HG03469 (cell line): ENCODE data around the gene PTPRG.
A peak's percentile ranks its signal among the peaks of the same experiment; 100 is the strongest.

Experiments
- ATAC-seq: cut with Tn5 transposase; IDR thresholded peaks from one replicate; pipeline ENCODE4 v1.9.1; 2021; ENCODE audit warnings: mild to moderate bottlenecking, moderate library complexity, moderate number of reproducible peaks; ENCODE audit not compliant: unreplicated experiment

PTPRG gene

DNA sequence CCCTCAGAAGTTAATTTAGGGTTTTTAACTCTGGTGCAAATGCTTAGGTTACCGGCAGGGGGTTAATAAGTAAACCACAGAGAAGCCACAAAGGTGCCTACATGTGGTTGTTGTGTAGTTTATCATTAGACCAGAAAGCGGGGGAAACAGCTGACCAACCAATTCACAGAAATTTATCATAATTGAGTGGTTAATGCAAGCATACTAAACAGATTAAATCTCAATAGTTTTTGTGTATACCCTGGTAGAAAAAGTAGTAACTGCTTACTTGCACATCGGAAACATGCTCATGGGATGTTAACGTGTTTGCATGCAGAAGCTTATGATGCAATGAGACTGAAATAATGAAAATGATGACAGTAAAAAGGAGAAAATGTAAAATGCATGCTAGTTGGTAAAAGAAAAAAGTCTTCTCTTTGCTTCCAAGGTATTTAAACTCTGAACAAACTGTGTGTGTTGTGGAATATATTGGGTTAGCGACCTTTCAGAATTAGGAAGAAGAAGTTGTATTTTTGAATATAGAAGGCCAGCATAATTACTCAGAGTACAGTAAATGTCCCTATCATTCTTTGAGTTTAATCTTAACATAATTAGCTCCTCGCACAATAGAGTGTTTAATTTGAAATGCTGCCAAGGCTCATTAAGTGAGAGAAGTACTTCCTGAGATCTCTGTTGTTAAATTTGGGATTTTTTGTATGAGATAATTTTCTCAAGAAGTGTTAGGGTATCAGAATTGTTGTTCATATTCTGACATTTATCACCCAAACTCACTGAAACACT, 316.2 kb downstream of the PTPRG start:
- ATAC-seq: peak; percentile 90

DNA sequence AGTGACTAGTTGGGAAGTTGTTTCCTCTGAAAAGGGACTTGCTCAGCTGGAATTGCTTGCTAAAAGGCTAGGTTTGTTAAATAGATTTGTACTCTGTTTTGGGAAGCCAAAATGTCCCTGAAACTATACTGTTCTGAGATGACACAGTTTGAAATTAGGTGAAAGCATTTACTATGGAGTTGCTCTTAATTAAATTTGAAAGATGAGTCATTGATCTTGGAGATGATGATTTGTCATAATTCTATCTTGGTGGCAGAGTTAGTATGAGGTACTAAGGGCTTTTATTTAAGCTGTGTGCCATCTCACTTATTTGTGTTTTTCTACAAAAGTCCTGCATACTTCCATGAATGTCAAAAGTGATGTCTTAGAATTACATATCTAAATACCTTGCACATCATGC, 320.9 kb downstream of the PTPRG start:
- no peak for ATAC-seq

DNA sequence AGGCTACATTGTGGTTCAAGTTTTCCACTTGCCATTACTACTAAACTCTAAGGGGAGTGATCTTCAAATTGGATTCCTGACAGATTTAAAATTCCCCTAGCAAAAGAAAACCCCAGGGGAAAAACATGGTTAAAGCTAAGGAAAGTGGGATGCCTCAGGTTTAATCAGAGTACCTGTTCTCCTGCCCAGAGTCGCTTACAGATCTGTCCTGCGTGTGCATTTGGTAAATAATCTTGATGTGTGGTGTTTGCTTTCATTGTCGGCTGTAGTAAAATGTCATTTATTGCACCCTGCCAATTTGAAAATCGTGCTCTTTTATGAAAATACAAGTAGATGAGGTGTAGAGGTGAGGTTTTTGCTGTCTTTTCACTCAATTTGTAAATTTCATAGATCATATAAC, 323.4 kb downstream of the PTPRG start:
- no peak for ATAC-seq

DNA sequence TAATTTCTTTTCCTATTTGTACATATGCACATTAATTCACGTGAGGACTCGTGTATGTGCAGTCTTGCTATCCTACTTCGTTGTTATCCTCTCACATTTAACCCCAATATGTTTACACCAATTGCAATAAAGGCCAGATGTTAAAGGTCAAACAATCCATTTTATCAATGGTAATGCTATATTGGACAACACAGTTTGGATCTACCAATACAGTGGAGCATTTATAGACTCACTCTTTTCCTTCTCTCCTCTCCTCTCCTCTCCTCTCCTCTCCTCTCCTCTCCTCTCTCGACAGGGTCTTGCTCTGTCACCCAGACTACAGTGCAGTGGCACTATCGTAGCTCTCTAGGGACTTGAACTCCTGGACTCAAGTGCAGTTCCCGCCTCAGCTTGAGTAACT, 324.0 kb downstream of the PTPRG start:
- no peak for ATAC-seq

DNA sequence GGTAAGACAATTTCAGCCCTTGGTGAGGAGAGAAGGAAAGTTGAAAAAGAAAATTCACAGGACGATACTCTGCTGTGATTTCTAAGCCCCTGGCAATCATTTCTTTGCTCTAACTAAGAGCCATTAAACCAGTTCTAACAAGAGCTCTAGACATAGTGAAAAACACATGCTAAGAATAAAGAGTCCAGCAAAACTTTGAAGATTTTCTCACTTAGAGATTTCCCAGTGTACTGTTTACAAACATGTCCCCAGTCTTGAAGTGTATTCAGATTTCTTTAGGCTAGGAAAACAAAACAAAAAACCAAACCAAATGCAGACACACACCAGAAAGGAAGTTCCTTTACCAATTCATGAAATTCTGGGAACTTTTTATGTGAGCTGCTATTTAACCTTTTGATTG, 325.8 kb downstream of the PTPRG start:
- no peak for ATAC-seq

DNA sequence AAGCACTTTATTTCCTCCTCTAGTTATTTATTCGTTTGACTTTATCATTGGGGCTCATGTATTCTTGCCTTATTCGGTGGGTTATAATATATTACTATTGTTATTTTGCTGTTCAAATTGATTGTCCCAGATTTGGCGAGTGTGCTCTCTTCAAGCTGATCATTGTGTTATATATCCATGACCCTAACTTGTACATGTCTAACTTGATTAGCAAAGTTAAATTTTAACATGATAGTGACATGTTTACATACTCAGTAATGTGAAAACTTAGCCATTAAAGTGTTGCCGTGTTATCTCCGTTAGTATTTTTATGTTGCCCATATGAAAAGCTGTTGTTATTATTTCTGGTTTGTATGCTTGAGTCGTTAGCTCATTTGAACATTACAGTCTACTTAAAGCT, 327.9 kb downstream of the PTPRG start:
- ATAC-seq: no peak

DNA sequence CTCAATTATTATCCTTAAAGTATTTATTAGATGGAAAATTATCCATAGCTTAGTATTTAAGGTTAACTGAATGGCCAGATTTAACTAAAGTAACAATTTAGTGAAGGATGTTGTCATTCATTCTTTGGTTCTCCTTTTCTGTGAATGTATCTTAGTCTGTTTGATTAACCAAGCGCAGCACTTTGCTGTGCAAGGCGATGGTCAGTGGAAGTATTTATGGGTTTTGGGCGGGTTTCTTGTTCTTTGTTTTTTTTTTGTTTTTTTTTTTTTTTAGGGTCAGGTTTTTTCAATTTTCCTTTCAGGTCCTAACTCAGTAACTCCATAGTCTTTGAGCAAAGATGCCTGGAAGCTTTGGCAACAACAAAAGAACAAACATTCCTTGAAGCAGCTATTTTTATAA, 328.8 kb downstream of the PTPRG start:
- ATAC-seq: no peak

DNA sequence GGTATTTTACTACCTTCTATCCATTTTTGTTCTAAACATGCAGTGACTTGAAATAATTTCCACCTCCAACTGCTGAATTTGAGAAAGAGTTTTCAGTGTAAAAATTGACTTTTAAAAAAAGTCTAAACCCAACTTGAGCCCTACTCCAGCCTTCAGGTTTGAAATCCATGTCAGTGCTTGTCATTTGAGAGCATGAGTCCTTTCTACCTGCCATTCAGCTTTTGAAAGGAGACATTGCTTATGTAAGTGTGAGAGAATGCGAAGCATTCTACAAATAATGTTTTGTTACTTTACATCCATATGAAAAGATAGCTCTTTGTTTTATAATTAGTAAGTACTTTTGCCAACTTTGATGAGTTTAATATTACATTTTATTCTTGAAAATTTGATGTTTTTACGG, 329.2 kb downstream of the PTPRG start:
- no peak for ATAC-seq

DNA sequence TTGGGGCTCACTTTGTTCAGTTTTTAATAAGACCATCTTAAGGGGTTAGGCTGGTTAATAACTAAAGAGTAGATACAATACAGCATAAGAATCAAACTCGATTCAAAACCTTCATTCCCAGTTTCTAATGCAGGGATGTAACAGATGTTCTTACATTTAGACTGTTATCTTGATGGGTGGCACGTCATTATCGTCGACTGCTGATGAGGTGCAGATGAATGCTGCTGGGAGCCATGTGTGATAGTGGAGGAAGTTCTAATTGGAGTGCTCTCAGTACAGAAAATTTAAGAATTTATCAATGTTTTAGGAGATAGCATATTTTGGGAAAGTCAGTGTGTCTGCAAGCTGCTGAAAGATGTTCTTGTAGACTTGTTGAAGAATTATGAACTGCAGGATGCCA, 331.5 kb downstream of the PTPRG start:
- no peak for ATAC-seq

DNA sequence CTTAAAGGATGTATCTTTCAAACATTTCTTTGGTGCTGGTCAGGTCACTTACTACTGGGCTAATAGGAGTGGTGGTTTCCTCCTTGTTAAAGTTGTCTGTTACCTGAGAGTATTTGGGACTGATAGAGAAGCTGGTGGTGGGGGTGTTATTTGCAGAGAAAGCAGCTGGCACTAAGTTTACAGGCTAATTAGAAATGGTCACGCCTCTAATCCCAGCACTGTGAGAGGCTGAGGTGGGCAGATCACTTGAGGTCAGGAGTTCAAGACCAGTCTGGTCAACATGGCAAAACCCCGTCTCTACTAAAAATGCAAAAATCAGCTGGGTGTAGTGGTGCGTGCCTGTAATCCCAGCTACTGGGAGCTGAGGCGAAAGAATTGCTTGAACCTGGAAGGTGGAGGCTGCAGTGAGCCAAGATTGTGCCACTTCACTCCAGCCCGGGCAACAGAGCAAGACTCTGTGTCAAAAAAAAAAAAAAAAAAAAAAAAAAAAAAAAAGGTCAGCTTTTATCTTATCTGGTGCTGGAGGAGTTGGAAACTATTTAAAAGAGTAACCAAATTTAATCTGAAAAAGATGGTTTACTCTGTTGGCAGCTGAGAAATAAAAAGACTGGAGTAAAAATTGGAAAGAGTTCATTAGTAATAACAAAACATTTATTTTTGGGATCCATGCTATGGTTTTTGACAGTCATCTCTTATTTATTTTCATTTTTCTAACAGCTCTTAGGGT, 332.6 kb downstream of the PTPRG start:
- no peak for ATAC-seq

DNA sequence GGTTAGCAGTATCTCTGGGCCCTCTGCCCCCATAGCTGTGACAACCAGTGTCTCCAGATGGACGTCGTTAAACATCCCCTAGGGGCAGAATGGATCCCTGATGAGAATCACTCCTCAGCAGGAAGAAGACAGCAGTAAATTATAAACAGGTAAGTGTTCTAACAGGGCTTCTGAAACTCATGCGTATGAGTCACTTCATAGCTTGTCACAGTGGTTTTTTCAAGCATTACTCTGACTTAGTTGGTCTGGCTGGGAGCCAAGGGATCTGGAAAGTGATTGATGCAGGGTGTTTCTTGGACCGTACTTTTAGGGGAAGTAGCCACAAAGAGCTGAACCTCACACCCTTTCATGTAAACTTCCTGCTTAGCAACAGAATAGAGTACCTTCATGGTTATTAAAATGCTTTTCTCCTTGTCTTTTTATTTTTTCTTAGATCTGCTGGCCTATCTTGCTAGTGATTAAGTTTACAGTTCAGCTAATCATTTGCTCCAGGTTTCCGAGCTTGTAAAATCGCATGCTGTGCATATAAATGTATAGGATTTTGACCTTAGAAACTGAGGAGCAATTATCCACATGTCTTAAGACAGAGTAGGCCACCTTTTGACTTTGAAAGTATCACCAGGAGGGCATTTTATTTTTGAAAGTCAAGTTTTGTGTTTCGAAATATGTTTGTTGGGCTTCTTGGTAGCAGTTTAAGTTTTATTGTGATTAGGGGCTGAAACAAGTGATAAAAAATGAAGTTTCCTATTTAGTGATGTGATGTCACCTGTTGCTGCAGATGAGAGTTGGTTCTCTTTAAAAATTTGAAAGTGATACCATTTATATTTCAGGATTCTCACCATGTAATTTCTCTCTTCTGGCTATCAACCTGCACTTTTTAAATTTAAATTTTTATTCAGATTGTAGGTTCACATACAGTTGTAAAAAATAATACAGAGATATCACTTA, 333.9 kb downstream of the PTPRG start:
- ATAC-seq: peak; percentile 94

DNA sequence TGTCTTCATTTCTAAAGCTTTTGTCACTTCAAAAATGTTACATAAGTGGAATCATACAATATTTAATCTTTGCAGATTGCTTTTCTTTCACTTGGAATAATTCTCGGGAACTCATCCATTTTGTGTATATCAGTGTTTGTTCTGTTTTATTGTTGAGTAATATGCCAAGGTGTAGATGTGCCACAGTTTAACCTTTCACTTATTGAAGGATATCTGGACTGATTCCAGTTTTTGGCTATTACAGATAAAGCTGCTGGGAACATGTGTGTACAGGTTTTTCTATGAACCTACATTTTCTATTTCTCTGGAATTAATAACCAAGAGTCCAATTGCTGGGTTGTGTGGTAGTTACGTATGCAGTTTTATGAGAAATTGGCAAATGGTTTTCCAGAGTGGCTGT, 334.9 kb downstream of the PTPRG start:
- no peak for ATAC-seq

DNA sequence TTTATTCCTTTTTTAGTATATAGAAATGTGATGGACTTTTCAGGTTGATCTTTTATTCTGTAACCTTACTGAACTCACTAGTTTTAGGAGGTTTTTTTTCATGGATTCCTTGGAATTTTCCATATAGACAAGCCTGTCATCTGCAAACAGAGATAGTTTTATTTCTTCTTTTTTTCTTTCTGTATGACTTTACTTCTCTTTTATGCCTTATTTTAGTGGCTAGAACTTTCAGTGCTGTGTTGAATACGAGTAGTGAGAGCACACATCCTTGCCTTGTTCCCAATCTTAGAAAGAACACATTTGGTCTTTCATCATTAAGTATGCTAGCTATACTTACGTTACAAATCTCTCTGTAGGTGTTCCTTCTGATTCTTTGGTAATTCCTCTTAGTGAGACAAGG, 336.5 kb downstream of the PTPRG start:
- ATAC-seq: no peak

DNA sequence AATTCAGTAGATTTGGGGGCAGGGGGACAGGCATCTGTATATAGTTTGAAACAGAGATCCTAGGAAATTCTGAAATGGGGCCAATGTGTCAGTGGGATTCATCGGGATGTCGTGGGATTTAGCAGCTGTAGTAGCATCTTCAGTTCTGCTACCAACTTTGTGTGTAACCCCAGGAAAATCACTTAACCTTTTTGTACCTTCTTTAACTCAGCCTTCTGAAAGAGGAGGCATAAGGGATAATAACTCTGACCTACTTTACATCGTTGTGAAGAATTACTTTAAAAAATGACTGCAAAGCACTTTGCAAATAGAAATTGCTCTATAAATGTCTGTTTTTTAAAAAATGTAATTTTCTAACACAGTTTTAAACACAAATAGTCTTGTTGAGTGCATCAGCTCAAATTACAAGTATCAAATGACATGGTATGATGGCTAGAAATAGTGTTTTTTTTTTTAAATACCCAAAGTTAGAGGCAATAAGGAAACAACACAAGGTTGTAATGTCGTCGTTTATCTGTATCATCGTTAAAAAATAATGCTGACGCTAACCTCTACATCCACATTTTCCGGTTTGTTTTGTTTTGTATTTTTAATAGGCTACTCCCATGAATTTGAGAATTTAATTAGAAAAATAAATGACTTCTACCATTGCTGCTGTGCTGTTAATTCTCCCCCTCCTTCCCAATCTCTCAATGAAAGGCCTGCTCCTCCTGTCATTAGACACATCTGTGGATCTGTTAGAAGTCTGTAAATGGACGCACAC, 338.5 kb downstream of the PTPRG start:
- ATAC-seq: no peak

DNA sequence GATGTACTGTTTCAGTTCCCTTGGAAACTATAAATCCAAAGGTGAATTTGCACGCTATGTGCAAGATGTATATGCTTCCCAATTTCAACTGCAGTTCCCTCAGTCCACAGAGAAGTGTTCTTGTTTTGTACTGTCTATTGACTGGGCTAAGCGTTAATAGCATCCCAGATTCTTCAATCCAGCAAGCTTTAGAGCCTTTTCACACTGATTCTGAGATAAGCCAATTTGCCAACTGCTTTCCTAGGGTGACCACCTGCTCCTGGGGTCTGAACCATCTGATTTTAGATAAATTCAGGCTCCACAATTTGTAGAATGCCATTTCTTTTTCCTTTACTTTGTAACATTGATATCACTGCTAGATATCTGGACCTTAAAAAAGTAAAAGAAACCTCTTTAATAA, 340.1 kb downstream of the PTPRG start:
- ATAC-seq: no peak

DNA sequence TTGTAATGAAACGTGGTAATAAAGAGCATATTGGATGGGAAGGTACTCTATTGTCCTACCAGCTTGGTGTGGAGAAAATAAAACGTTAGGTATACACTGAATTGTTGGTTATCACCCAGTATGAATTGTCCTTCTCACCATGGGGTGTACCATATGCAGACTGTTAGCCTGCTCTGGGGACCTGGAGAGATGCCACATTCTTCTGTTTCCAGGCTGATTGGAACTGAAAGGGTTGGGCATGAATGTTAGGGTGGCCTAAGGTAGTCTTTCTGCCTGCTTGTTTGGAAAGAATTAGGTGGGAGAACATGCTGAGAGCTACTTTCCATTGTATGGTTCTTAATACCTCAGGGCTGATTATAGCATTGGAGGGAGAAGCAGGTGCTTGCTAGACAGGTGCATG, 340.6 kb downstream of the PTPRG start:
- no peak for ATAC-seq

DNA sequence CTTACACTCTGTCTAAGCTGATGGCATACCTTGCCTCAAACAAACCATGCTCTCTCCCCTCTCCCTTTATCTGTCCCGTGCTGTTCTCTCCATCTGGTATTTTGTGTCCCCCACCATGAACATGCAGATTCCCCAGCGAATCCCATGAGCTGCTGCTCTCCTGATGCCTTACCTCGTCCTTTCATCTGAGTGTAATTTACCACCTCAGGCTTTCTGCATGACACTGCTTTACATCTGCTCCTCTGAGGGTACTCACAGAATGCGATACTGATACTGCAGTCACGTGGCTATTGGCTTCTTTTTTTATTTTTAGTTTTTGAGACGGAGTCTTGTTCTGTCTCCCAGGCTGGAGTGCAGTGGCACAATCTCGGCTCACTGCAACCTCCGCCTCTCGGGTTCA, 341.7 kb downstream of the PTPRG start:
- ATAC-seq: no peak

DNA sequence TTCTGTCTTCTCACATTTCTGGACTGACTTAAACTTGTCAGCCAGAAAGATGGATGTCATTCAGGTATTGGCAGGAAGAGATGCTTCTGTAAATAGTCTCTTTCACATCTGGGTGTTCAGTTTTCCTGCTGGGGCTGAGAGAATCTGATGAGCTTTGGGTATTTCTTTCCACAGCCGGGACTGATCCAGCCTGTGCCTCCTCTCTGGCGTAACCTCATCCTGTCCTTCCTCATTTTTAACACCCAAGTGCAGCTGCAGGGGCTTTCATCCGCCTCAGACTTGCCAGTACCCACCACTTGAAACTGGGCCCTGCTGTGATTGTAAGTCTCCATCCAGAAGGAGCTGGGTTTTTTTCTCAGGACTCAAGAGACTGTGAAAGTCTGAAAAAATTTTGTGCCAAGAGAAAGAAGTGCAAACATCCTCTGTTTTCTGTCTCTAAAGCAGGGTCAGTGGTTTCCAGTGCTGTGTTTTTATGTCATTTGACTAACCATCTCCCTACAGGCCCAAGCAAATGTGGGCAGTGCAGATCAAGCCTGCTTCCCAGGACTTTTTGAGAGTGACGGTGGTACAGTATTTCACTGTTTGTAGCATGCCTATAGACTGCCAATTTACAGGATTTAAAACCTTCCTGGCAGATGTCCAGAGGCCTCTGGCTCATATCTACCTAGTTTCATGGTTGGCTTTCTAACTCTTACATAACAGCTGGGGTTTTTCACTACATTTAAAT, 342.7 kb downstream of the PTPRG start:
- no peak for ATAC-seq

DNA sequence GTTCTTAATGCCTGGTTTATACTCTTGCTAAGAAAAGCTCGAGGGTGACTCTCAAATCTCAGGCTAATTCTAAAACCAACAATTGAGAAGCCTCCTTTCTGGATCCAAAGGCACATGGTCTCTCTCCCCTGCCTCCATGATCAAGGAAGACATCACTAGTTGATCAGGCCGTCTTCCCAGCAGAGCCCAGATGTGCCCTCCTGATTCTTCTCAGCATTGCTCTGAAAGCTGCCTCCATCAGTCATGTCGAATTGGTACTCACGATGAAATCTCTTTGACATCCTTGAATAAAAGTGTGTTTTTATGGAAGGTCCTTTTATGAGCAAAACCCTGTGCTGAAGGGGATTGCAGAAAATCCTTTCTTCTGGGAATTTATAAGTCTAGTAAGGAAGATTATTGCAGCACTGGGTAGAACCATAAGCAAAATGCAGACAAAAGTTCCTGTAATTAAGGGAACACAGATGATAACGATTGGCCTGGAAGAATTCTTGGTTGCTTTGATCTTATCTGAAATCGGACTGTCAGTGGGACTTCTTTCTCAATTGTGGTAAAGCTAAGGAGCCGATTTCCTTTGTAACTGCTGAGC, 345.9 kb downstream of the PTPRG start:
- ATAC-seq: no peak

DNA sequence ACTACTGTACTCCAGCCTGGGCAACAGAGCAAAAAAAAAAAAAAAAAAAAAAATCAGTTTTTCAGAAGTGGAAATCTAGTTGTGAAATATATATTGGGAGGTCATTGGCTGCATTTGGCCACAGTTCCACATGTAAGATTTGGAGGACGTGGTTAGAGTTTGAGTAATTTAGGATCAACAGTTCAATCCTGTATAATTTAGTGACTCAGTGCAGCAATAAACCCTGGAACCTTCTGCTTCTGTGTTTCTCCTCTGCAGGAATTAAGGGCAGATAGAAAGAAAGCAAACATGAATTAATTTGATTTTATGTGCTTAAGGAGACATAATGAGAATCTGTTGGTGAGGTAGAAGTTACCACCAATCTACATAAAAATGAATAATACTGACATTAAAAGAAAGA, 347.0 kb downstream of the PTPRG start:
- ATAC-seq: no peak
